Type B pancreatic cell (in vitro differentiated cells): ENCODE measurements around the gene OGDH. TPM values are rescaled to one million over a fixed set of nuclear protein-coding genes. Genes with fewer than 3 reads are reported as not detected.

Experiments used
- DNase-seq: peaks from one replicate; pipeline ENCODE4 v3.0.0; 2021; ENCODE audit warnings: mixed read lengths; ENCODE audit not compliant: unreplicated experiment; ENCODE audit errors: extremely low spot score
- H3K27ac Mint-ChIP-seq: 2 replicates; pipeline ENCODE4 v1.8.0; 2021; ENCODE audit warnings: mild to moderate bottlenecking, mixed read lengths
- H3K27me3 Mint-ChIP-seq: 2 replicates; pipeline ENCODE4 v1.8.0; 2021; ENCODE audit warnings: mixed read lengths
- H3K36me3 Mint-ChIP-seq: 2 replicates; pipeline ENCODE4 v1.8.0; 2021; ENCODE audit warnings: mixed read lengths
- H3K4me1 Mint-ChIP-seq: one replicate; pipeline ENCODE4 v1.8.0; 2021; ENCODE audit warnings: mixed read lengths; ENCODE audit not compliant: unreplicated experiment
- H3K4me3 Mint-ChIP-seq: 2 replicates; pipeline ENCODE4 v1.8.0; 2021; ENCODE audit warnings: mild to moderate bottlenecking, mixed read lengths
- H3K9me3 Mint-ChIP-seq: 2 replicates; pipeline ENCODE4 v1.8.0; 2021; ENCODE audit warnings: mixed read lengths
- total RNA-seq: library from RNA; stranded (reverse); gene quantifications from 2 replicates; pipeline ENCODE4 v1.2.1, GENCODE V29; 2021; ENCODE audit warnings: low replicate concordance
- TF ChIP-seq, protein P1 (sequence below): fragments of 200-600 bp; sonication (generic); conservative IDR thresholded peaks from 2 replicates; pipeline ENCODE4 v1.5.0; 2021; ENCODE audit warnings: antibody characterized with exemption, mild to moderate bottlenecking

OGDH gene
- total RNA-seq, 1 donor from 2014 or later = 92.8 TPM

- no peaks in the 10 kb centered on the region for H3K9me3 Mint-ChIP-seq
- H3K4me3 Mint-ChIP-seq = peak overlapping the region; percentile 90
- peaks cover 27% of the 10 kb centered on the region for H3K4me1 Mint-ChIP-seq
- H3K27ac Mint-ChIP-seq = peak overlapping the region; percentile 57
- DNase-seq = no peak
- H3K36me3 Mint-ChIP-seq = peaks cover 5% of the 10 kb centered on the region
- TF ChIP-seq, protein P1, sequence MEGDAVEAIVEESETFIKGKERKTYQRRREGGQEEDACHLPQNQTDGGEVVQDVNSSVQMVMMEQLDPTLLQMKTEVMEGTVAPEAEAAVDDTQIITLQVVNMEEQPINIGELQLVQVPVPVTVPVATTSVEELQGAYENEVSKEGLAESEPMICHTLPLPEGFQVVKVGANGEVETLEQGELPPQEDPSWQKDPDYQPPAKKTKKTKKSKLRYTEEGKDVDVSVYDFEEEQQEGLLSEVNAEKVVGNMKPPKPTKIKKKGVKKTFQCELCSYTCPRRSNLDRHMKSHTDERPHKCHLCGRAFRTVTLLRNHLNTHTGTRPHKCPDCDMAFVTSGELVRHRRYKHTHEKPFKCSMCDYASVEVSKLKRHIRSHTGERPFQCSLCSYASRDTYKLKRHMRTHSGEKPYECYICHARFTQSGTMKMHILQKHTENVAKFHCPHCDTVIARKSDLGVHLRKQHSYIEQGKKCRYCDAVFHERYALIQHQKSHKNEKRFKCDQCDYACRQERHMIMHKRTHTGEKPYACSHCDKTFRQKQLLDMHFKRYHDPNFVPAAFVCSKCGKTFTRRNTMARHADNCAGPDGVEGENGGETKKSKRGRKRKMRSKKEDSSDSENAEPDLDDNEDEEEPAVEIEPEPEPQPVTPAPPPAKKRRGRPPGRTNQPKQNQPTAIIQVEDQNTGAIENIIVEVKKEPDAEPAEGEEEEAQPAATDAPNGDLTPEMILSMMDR = no peak
- H3K27me3 Mint-ChIP-seq = no peaks in the 10 kb centered on the region
Measured at GRCh38 chr7:44748948-44749731, 142.7 kb downstream of the OGDH start.

DNA sequence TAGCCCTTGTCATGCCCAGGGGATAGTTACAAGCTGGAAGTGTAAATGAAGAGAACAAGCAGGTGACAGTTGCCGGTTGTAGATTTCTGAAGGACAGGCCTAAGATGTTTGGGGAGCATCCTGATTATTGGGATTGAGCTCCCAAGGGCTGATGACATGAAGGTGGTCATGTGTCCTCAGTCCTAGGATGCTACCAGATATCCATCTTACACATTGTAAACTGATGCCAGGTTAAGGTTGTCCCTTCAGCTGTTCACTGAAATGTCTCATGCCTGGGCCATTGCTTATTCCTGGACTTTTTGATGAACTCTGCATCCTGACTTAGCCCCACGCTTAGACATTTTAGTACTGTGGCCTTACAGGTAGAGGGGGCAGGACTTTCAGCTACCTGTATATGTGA is 143.6 kb downstream of the OGDH start:
- Mint-ChIP-seq H3K36me3 (peaks cover 5% of the 10 kb centered on the region), H3K9me3 (no peaks in the 10 kb centered on the region), H3K27ac (peak overlapping the region; percentile 57)

DNA sequence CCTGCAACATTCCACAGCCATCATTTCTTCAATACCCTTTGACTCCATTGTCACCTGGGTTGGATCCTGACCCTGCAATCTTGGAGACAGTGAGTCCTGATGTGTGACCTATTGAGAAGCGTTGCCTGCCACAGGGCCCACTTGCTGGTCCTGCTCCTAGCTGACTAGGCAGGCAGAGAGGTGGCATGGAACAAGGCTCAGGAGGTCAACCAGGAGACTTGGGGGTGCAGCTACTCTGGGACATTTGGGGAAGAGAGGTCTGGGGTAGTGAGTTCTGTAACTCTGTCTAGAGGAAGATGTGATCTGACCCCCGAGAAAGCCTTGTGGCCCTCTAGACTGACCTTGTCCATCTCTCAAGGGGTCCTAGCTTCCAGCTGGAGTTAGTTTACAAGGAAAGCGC is 144.0 kb downstream of the OGDH start:
- Mint-ChIP-seq H3K27ac (peak overlapping the region; percentile 68), H3K36me3 (peaks cover 5% of the 10 kb centered on the region), H3K4me1 (peaks cover 26% of the 10 kb centered on the region), H3K27me3 (no peaks in the 10 kb centered on the region), H3K4me3 (peak overlapping the region; percentile 90), H3K9me3 (no peaks in the 10 kb centered on the region)
- TF ChIP-seq, protein P1 = no peak
- no peak for DNase-seq

More for the DNA sequence above, 143.6 kb downstream of the OGDH start:
- TF ChIP-seq, protein P1 = no peak
- Mint-ChIP-seq H3K4me3 (peak overlapping the region; percentile 90), H3K27me3 (no peaks in the 10 kb centered on the region), H3K4me1 (peaks cover 24% of the 10 kb centered on the region)
- no peak for DNase-seq

DNA sequence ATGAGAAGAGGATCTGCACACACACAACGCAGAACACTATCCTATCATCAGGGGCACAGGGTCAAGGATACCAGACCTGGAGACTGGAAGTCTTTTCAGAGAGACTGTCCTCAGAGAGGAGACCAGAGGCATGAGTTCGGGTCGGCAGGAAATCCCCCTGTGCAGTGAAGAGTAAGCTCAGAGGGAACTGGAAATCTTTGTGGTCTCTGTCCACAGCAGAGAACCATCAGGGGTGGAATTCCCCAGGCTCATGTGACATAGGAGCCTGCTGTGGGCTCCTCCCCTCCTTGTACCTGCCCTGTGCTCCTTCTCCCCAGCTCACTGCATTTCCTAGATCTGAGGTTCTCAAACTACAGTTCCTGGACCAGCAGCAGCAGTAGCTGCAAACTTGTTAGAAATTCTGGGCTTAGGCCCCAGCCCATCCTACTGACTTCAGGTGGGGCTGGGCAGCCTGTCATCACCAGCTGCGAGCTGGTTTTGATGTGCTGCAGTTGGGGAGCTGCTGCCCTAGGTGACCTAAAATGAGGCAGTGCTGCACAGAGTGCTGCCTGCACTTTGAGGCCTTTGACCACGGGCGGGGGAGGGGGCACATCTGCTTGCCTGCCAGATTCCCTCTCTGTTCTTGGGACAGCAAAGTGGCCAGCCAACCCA is 144.6 kb downstream of the OGDH start:
- H3K9me3 Mint-ChIP-seq = no peaks in the 10 kb centered on the region
- peak overlapping the region; percentile 90 for H3K4me3 Mint-ChIP-seq
- peaks cover 26% of the 10 kb centered on the region for H3K4me1 Mint-ChIP-seq
- TF ChIP-seq, protein P1 = no peak
- H3K36me3 Mint-ChIP-seq = peaks cover 5% of the 10 kb centered on the region
- no peak for DNase-seq
- no peaks in the 10 kb centered on the region for H3K27me3 Mint-ChIP-seq
- H3K27ac Mint-ChIP-seq = peak overlapping the region; percentile 68

GRCh38 chr7:44752822-44753221 is 146.4 kb downstream of the OGDH start:
- Mint-ChIP-seq H3K27me3 (no peaks in the 10 kb centered on the region), H3K36me3 (peaks cover 5% of the 10 kb centered on the region), H3K27ac (no peak overlapping the region), H3K4me1 (peaks cover 26% of the 10 kb centered on the region), H3K9me3 (no peaks in the 10 kb centered on the region), H3K4me3 (no peak overlapping the region)
- TF ChIP-seq, protein P1 = no peak
- DNase-seq = no peak
